HG03045 (cell line): ENCODE results near the gene ZCCHC12.
A peak's percentile ranks its signal among the peaks of the same experiment; 100 is the strongest.
"Not testable (repeated sequence)": the region's sequence is repeated elsewhere in the genome, so short reads cannot be mapped to it uniquely, and the experiment has no call there.

Experiments used
- ATAC-seq: cut with Tn5 transposase; IDR thresholded peaks from one replicate; pipeline ENCODE4 v1.9.1; 2021; ENCODE audit warnings: mild to moderate bottlenecking, moderate library complexity; ENCODE audit not compliant: unreplicated experiment

Gene ZCCHC12

DNA sequence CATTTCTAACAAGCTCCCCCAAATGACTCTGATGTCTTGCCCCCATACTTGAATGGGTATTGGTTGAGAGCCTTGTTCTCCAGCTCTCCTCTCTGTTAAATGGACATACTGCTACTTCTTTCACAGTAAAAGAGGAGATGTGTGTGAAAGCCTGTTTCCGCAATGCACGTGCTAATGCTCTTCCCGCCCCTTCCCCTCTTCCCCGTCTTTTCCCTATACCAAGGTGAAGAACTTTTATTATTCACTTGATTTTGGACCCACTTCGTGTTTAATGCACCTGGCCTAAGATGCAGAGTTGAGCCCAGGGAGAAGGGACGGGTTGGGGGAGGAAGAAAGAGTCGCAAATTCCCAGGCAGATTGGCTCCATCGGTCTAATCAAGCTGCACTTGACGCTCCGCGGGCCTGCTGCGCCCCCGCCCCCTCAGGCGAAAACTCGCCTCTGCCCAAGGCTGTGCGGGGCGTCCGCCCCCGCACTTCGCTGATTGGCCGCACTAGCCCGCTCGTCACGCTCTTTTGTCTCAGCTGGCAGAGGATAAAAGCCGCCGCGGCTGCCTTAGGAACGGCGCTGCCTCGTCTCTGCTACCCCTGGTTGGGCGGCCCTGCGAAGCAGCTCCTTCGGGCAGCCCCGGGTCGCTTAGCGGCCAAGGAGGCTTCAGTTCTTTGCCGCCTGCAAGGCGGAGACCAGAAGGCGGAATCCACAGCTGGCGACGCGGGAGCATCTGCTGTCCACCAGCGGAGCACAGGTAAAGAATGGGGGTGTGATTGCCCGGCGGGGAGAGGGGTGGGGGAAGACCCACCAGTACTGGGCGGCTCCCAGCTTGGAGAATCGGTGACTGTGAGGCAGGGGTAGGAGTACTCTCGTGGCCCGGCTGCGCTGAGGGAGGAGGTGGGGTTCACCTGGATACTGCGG, at the start of gene ZCCHC12:
Gene ZCCHC12 (plus strand): TSS at position 562 of the 910 bp plus-strand sequence. CDS start 1,421 bp downstream, outside the sequence.
- no peak for ATAC-seq

GRCh38 chrX:118779581-118779980, 44.0 kb upstream of the ZCCHC12 start:
- no peak for ATAC-seq

DNA sequence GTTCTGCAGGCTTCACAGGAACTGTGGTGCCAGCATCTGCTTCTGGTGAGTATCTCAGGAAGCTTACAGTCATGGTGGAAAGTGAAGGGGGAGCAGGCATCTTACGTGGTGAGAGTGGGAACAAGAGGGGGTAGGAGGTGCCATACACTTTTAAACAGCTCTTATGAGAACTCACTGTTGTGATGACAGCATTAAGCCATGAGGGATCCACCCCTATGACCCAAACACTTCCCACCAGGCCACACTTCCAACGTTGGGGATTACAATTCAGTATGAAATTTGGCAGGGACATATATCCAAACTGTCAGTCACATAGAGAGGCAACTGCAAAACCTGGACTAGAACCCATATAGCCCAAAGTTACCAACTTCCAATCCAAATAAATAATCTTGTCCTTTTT, 43.1 kb upstream of the ZCCHC12 start:
- no peak for ATAC-seq

DNA sequence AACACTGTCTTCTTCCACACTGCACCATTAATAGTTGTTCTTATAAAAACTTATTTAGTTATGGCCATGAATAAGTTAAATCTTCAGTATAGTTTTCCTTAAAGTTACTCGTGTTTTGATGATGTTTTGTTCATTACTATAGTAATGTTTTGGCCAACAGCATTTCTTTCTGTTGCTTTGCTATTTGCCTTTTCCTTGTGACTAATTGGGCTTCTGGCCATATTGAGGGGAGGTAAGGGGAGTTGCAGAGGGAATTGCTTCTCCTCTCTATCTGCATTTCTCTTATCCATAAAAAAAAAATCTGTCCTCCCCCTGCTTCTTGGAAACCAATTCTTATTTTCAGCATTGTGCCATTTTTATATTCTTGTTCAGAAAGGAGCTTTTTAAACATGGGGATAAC, 42.7 kb upstream of the ZCCHC12 start:
- ATAC-seq: no peak

DNA sequence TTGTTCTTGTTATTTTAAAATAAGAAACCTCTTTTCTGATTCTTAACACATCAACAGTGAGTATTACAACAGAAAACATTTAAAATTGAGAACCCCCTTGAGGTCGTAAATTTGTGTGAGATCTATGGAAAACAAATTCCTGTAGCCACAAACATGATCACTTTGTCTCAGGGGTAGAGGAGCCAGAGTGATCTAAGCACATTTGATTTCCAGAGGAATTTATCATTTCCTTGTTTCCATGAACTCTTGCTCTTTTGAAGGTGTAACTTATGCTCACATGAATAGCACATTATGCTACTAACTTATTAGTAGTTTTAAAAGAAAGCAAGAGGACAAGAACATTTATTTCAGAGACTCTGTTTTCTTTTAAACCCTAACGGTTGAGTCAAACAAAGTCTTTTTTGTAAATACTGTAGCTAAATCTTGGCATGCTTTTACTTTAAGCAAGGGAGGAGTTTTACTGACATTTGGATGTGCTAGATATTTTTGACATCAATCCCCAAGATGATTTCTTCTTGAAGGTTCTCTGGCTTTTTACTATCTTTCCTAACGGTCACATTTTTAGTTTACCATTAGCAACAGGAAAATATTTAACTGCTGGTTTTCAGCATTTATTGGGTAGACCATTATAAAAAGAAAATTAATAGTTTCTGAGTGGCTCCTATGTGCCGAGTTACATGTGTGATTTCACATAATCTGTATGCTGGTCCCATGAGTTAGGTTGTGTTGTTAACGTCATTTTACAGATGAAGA, 27.9 kb upstream of the ZCCHC12 start:
- no peak for ATAC-seq

- no peak for ATAC-seq
Measured at GRCh38 chrX:118802857-118803256, 20.8 kb upstream of the ZCCHC12 start.

- ATAC-seq: no peak
Measured at GRCh38 chrX:118807151-118808017, 16.2 kb upstream of the ZCCHC12 start.

DNA sequence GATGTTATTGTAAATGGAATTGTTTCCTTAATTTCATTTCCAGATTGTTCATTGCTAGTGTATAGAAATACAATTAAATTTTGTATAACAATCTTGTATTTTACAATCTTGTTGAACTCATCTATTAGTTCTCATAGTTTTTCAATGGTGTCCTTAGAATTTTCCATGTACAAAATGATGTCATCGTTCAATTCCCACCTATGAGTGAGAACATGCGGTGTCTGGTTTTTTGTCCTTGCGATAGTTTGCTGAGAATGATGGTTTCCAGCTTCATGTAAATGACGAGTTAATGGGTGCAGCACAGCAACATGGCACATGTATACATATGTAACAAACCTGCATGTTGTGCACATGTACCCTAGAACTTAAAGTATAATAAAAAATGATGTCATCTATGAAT, 6.4 kb upstream of the ZCCHC12 start:
- ATAC-seq: not testable (repeated sequence)

- ATAC-seq: no peak
Measured at GRCh38 chrX:118824173-118824730, 628 bp downstream of the ZCCHC12 start.

- ATAC-seq: no peak
Measured at GRCh38 chrX:118825227-118825626, 1.6 kb downstream of the ZCCHC12 start.

DNA sequence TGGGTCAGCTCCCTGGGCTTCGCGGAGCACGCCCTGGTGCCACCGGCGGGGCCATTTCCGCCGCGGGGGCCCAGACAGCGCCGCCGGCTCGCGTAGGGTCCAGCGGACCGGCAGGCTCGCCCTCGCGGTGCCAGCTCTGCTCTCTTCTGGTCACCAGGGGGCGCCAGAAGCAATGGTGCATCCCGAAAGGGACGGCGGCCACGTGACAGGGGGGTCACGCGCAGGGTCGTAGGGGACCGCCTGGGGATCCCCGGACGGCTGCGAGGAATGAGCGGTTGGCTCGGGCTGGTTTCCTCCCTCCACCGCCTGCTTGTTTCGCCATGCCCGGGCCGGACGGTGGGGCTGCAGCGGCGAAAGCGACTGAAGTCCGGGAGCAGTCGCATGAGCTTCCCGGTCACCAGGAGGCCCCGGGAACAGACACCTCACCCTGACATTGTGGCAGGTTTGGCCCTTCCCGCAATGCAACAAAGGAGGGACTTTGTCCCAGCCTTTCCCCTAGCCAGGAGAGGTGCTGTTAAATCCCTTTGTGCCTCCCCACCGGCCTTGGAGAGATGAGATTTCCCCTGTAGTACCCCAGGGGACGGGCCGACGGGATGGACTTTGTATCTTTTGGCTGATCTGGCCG, 15.8 kb downstream of the ZCCHC12 start:
- peak; percentile 66 for ATAC-seq

DNA sequence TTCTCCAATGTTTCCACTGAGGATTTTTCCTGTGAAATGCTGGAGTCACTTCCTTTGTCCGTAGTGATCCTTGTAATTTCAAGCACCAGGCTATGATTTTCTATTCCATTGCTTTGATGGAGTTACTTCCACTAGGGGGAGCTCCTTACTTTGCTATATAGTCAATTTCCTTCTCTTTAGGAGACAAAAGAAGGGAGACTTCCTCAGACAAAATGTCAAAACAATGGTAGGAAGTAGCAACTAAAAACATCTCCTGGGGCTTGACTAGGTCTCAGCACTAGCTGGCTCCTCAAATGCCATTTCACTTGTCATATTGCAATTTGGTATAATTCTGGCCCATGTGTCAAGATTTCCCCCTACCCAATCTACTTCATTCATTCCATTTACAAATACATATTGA, 24.1 kb downstream of the ZCCHC12 start:
- no peak for ATAC-seq

DNA sequence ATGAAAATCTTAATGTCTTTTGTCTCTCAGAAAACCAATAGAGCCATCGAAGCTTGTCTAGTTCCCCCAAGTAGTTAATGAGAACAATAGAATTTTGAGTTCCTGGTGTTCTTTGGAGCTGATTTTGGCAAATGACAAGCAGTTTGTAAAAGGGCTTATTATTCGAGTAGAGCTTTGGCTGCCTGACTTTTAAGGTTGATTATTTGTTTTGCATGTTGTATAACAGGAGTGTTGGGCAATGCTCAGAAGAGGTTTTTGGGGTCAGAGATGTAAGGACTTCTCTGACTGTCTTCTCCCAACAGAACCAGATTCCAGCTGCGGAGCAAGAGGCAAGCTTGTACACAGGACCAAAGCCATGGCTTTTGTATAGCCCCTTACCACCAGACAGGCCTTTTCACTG, 30.0 kb downstream of the ZCCHC12 start:
- ATAC-seq: no peak

DNA sequence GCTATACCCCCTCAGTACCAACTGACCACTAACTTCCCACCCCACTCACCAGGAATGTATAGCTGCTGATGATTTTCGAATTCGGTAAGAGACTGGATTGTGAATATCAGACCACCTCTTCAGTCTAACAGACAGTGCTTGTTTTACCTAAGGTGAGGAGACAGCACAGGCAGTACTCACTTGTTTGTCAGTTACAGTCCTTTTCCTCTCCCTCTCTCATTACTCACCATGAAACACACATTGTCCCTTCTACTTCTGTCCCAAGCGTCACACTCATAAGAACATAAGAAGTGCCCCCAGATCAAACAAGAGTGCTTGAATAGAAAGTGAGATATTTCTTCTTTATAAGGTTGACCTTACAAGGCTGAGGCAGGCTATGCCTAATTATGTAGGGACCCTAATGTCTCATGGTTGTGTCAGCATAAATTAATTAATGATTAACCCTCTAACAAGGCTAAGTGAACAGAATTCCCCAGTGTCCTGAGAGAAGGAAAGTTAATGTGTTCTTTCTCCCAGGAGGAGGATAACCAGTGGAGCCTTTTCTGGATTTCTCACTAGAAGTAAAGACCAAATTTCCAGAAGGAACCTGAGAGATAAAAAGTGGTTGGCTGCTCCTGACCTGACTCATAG, 32.2 kb downstream of the ZCCHC12 start:
- no peak for ATAC-seq

- no peak for ATAC-seq
Measured at GRCh38 chrX:118857006-118857405, 33.4 kb downstream of the ZCCHC12 start.

GRCh38 chrX:118861338-118861737, 37.7 kb downstream of the ZCCHC12 start:
- no peak for ATAC-seq

- ATAC-seq: no peak
Measured at GRCh38 chrX:118862091-118862490, 38.5 kb downstream of the ZCCHC12 start.

- ATAC-seq: no peak
Measured at GRCh38 chrX:118862979-118863378, 39.4 kb downstream of the ZCCHC12 start.

DNA sequence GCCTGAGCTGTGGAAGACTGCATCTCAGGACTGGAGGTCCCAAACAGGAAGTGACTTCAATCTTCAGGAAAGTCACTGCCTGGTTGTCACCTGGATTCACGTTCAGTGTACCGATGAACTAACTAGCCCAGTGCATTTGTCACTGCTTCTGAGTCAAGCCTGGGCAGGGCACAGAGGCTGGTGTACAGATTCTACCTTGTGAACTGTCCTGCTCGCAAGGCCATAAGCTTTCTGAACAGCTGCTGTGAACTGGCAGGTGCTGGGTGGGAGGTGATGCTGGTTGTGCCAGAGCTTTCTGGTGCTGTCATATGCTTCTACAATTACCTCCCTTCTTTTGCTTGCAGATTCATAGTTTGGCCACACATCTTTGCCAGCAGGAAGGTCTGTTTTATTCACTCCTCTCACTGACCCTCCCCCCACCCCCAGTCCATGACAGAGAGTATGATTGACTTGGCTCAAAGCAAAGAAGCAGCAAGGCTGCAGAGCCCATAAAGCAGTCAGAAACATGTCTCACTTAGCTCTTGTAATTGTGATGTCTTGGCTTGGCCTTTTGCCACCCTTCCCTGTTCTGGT, 40.5 kb downstream of the ZCCHC12 start:
- ATAC-seq: no peak
